Endothelial cell of umbilical vein (primary cell): Measurements from ENCODE around the gene HP1BP3. TPM values are rescaled to one million over a fixed set of nuclear protein-coding genes. Genes with fewer than 3 reads are reported as not detected.

Source experiments
- BruUV-seq: library from RNA; stranded (reverse); fragments of 400-500 nt; replicated peaks from 2 replicates; lab custom pipeline; 2021; lab: Mats Ljungman, UMichigan
- CTCF ChIA-PET: fragments of 300-600, 350-600 bp; sonication (Branson Sonifier 250); formaldehyde crosslinking; loops from one replicate; lab custom pipeline; 2021; ENCODE audit warnings: antibody characterized with exemption, inconsistent platforms; lab: Charles Lee
- POLR2A ChIA-PET: fragments of 300-600, 350-600 bp; sonication (Branson Sonifier 250); formaldehyde crosslinking; loops from one replicate; lab custom pipeline; 2021; ENCODE audit warnings: antibody characterized with exemption, inconsistent platforms; lab: Charles Lee
- DNase-seq: peaks from one replicate; pipeline ENCODE4 v3.0.0-alpha.2; 2011; ENCODE audit warnings: low read depth, low spot score
- FAIRE-seq: peaks from 2 replicates; lab custom pipeline; 2011; peaks lifted over from hg19 to GRCh38; lab: Jason Lieb, UNC
- H2AFZ ChIP-seq: 2 replicates; pipeline ENCODE4 v1.6.0; 2012; ENCODE audit warnings: low read depth, low read length, control low read depth, inconsistent platforms
- H3K27ac ChIP-seq: 2 replicates; pipeline ENCODE4 v1.5.1; 2011; ENCODE audit warnings: low read depth, mild to moderate bottlenecking, control low read depth, low read length, moderate library complexity; ENCODE audit not compliant: insufficient read depth
- H3K27me3 ChIP-seq, 2 experiments: 2 replicates each; pipeline versions ENCODE4 v1.6.0 to v1.6.1; 2011; ENCODE audit warnings: low read length in 2 of 2, mixed read lengths in 1 of 2; ENCODE audit not compliant: control insufficient read depth in 2 of 2, insufficient read depth in 2 of 2
- H3K36me3 ChIP-seq, 2 experiments: 2 replicates in 1 of 2; 3 replicates in 1 of 2; pipeline ENCODE4 v1.5.1; 2011; ENCODE audit warnings: low read length in 2 of 2, mild to moderate bottlenecking in 1 of 2, moderate library complexity in 1 of 2; ENCODE audit not compliant: control insufficient read depth in 2 of 2, insufficient read depth in 2 of 2; ENCODE audit errors: extremely low read depth in 1 of 2
- H3K4me1 ChIP-seq: 3 replicates; pipeline ENCODE4 v1.5.1; 2011; ENCODE audit warnings: mild to moderate bottlenecking, low read length; ENCODE audit not compliant: control insufficient read depth, insufficient read depth; ENCODE audit errors: extremely low read depth
- H3K4me2 ChIP-seq: 2 replicates; pipeline ENCODE4 v1.6.1; 2011; ENCODE audit warnings: low read length, control low read depth, mixed read lengths; ENCODE audit not compliant: insufficient read depth
- H3K4me3 ChIP-seq, 3 experiments: fragments of 200-600 bp in 1 of 3; sonication (generic), shearing (Covaris generic) in 1 of 3; replicated peaks in 1 of 3; 2 replicates each; pipeline ENCODE4 v1.5.1; 2011 to 2016; ENCODE audit warnings: control low read depth in 3 of 3, low read length in 3 of 3, mild to moderate bottlenecking in 2 of 3, inconsistent platforms in 1 of 3, low read depth in 1 of 3, moderate library complexity in 1 of 3; ENCODE audit not compliant: insufficient read depth in 1 of 3
- H3K79me2 ChIP-seq: 2 replicates; pipeline ENCODE4 v1.6.0; 2012; ENCODE audit warnings: low read length, inconsistent platforms; ENCODE audit not compliant: control insufficient read depth, insufficient read depth
- H3K9ac ChIP-seq: replicated peaks from 2 replicates; pipeline ENCODE3; 2011; ENCODE audit warnings: low read length, control low read depth; ENCODE audit not compliant: insufficient read depth; ENCODE audit errors: extremely low read depth
- H3K9me1 ChIP-seq: replicated peaks from 3 replicates; pipeline ENCODE4 v1.6.0; 2011; ENCODE audit warnings: mild to moderate bottlenecking, low read length; ENCODE audit not compliant: control insufficient read depth, insufficient read depth; ENCODE audit errors: extremely low read depth
- H3K9me3 ChIP-seq: replicated peaks from 2 replicates; pipeline ENCODE4 v1.5.1; 2012; ENCODE audit warnings: low read length, inconsistent platforms; ENCODE audit not compliant: control insufficient read depth, insufficient read depth
- H4K20me1 ChIP-seq: replicated peaks from 2 replicates; pipeline ENCODE3; 2011; ENCODE audit warnings: mild to moderate bottlenecking, low read length; ENCODE audit not compliant: control insufficient read depth, insufficient read depth; ENCODE audit errors: extremely low read depth
- EZH2 ChIP-seq: IDR thresholded peaks from 2 replicates; pipeline ENCODE4 v1.6.1; 2012; ENCODE audit warnings: borderline replicate concordance, low read depth, mild to moderate bottlenecking, moderate library complexity, low read length, inconsistent platforms; ENCODE audit not compliant: severe bottlenecking
- FOS ChIP-seq: IDR thresholded peaks from 2 replicates; pipeline ENCODE4 v1.6.1; 2011; ENCODE audit warnings: mild to moderate bottlenecking, low read length, moderate library complexity, borderline replicate concordance; ENCODE audit not compliant: insufficient read depth
- GATA2 ChIP-seq: IDR thresholded peaks from 2 replicates; pipeline ENCODE4 v1.7.0; 2011; ENCODE audit warnings: low read depth, mild to moderate bottlenecking, moderate library complexity, mixed read lengths, low read length; ENCODE audit not compliant: insufficient read length, insufficient read depth
- JUN ChIP-seq: IDR thresholded peaks from 2 replicates; pipeline ENCODE4 v1.6.1; 2011; ENCODE audit warnings: borderline replicate concordance, low read depth; ENCODE audit not compliant: insufficient read length, insufficient read depth
- MYC ChIP-seq: IDR thresholded peaks from one replicate; pipeline ENCODE4 v1.6.1; 2011; ENCODE audit warnings: mild to moderate bottlenecking, low read depth, low read length
- POLR2A ChIP-seq: IDR thresholded peaks from 2 replicates; pipeline ENCODE4 v1.6.1; 2012; ENCODE audit warnings: low read depth, mild to moderate bottlenecking, control low read depth, low read length
- POLR2AphosphoS5 ChIP-seq: IDR thresholded peaks from 2 replicates; pipeline ENCODE4 v1.6.1; 2012; ENCODE audit warnings: low read depth, mild to moderate bottlenecking, control low read depth, low read length, moderate library complexity; ENCODE audit not compliant: insufficient read depth
- dilution Hi-C: fragments of 300-500 bp; cut with MboI; formaldehyde crosslinking; loops from one replicate; pipeline ENCODE4 v1.15.0; 2019; ENCODE audit warnings: low sequenced_read_pairs; ENCODE audit not compliant: extremely low pct_ligation_motif_present
- intact Hi-C: fragments of 100-400 bp; cut with micrococcal nuclease; formaldehyde crosslinking; loops from one replicate; pipeline ENCODE4 v1.10.0; 2022
- polyA plus RNA-seq, 4 experiments: library from polyadenylated mRNA; depleted of rRNA in 3 of 4; stranded (reverse) in 3 of 4; unstranded in 1 of 4; fragments of >200 nt; gene quantifications; 2 replicates each; pipeline versions ENCODE4 v1.2.1 to v1.2.3, GENCODE V29; 2011 to 2012; ENCODE audit warnings: missing spikeins in 1 of 4
- total RNA-seq: library from RNA; stranded (reverse); gene quantifications from 2 replicates; pipeline ENCODE4 v1.2.3, GENCODE V29; 2021
- TF ChIP-seq, protein P1 (sequence below): IDR thresholded peaks from 2 replicates; pipeline ENCODE4 v1.6.1; 2011; ENCODE audit not compliant: insufficient read depth, insufficient read length
- TF ChIP-seq, protein P2 (sequence below), 2 donors: IDR thresholded peaks; 1 replicate in 1 of 2; 2 replicates in 1 of 2; pipeline ENCODE4 v1.5.1; 2011; ENCODE audit warnings: low read length in 2 of 2, mild to moderate bottlenecking in 2 of 2, moderate library complexity in 2 of 2, control low read depth in 1 of 2, inconsistent platforms in 1 of 2, low read depth in 1 of 2; ENCODE audit not compliant: insufficient read depth in 1 of 2; ENCODE audit errors: extremely low read depth in 1 of 2

HP1BP3 gene
- total and polyA plus RNA-seq, 2 donors (not counting 3 experiments of a cell fraction or from before 2014, with no cell fraction given), result 87.2 to 231 TPM

- no peaks in the 10 kb centered on the region for H3K9me1 ChIP-seq
- peaks cover 13 to 44% of the 10 kb centered on the region in 2 experiments for H3K36me3 ChIP-seq
- no peak overlapping the region for H3K27ac ChIP-seq
- no peak overlapping the region for H3K4me3 ChIP-seq
- DNase-seq (no peak), FAIRE-seq (no peak)
- dilution Hi-C loops (no loop called here), intact Hi-C loops (no loop called here)
- no peak for TF ChIP-seq EZH2
- TF ChIP-seq, protein P1, sequence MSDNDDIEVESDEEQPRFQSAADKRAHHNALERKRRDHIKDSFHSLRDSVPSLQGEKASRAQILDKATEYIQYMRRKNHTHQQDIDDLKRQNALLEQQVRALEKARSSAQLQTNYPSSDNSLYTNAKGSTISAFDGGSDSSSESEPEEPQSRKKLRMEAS, result no peak
- H3K27me3 ChIP-seq, result no peaks in the 10 kb centered on the region
- no TSS peak for BruUV-seq
- H3K4me1 ChIP-seq, result no peaks in the 10 kb centered on the region
- H3K9me3 ChIP-seq, result no peaks in the 10 kb centered on the region
- peaks cover 54% of the 10 kb centered on the region for H3K79me2 ChIP-seq
- H3K9ac ChIP-seq, result no peak overlapping the region
- ChIA-PET CTCF (interaction anchor here (0.6 to 3.0 kb wide), 5 partner anchors 10 to 419 kb away, joined by 3 to 14 read pairs (median 4); partner anchors contain the start of gene HP1BP3), POLR2A (no interaction called here)
- no peak overlapping the region for H3K4me2 ChIP-seq
- peaks cover 9% of the 10 kb centered on the region for H4K20me1 ChIP-seq
- H2AFZ ChIP-seq, result no peak overlapping the region
These were observed 11.4 kb downstream of the HP1BP3 start for GRCh38 chr1:20775700-20776099.

GRCh38 chr1:20771780-20772179 is 15.3 kb downstream of the HP1BP3 start:
- TF ChIP-seq JUN (no peak), POLR2AphosphoS5 (no peak), MYC (no peak), POLR2A (no peak), GATA2 (no peak), FOS (no peak), EZH2 (no peak)
- TF ChIP-seq, protein P2, sequence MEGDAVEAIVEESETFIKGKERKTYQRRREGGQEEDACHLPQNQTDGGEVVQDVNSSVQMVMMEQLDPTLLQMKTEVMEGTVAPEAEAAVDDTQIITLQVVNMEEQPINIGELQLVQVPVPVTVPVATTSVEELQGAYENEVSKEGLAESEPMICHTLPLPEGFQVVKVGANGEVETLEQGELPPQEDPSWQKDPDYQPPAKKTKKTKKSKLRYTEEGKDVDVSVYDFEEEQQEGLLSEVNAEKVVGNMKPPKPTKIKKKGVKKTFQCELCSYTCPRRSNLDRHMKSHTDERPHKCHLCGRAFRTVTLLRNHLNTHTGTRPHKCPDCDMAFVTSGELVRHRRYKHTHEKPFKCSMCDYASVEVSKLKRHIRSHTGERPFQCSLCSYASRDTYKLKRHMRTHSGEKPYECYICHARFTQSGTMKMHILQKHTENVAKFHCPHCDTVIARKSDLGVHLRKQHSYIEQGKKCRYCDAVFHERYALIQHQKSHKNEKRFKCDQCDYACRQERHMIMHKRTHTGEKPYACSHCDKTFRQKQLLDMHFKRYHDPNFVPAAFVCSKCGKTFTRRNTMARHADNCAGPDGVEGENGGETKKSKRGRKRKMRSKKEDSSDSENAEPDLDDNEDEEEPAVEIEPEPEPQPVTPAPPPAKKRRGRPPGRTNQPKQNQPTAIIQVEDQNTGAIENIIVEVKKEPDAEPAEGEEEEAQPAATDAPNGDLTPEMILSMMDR (IDR thresholded peaks at IDR 0.05; ENCODE audit: extremely low read depth in 1 of 2, insufficient read depth in 1 of 2, low read depth in 1 of 2, low read length in 2 of 2), result no peak
- TF ChIP-seq, protein P1, result no peak
- peaks cover 20% of the 10 kb centered on the region for H3K79me2 ChIP-seq
- no peak overlapping the region for H3K4me2 ChIP-seq
- intact Hi-C loops, result no loop called here
- H3K4me1 ChIP-seq, result no peaks in the 10 kb centered on the region
- ChIA-PET CTCF (no interaction called here), POLR2A (no interaction called here)
- H3K27me3 ChIP-seq, result no peaks in the 10 kb centered on the region
- DNase-seq (no peak), FAIRE-seq (no peak)
- no TSS peak for BruUV-seq
- peaks cover 3% of the 10 kb centered on the region for H4K20me1 ChIP-seq
- no peaks in the 10 kb centered on the region for H3K9me1 ChIP-seq
- dilution Hi-C loops, result no loop called here
- peaks cover 29 to 61% of the 10 kb centered on the region in 2 experiments for H3K36me3 ChIP-seq
- H3K9ac ChIP-seq, result no peak overlapping the region
- no peak overlapping the region for H3K27ac ChIP-seq
- H3K9me3 ChIP-seq, result no peaks in the 10 kb centered on the region
- no peak overlapping the region for H2AFZ ChIP-seq
- no peak overlapping the region for H3K4me3 ChIP-seq
